ENCODE measurements around the gene C1D.

Gene C1D

GRCh38 chr2:68057658-68058396 lies 5.0 kb downstream of the C1D start:
- DNase-seq = no peak

GRCh38 chr2:68052717-68053422 lies 9.9 kb downstream of the C1D start:
- no peak for DNase-seq

- DNase-seq = no peak
Measured at GRCh38 chr2:68050353-68050752, 12.5 kb downstream of the C1D start.

GRCh38 chr2:68046642-68047240 lies 16.1 kb downstream of the C1D start:
- DNase-seq = no peak

GRCh38 chr2:68046224-68046623 lies 16.6 kb downstream of the C1D start:
- no peak for DNase-seq

- no peak for DNase-seq
Measured at GRCh38 chr2:68045342-68045741, 17.5 kb downstream of the C1D start.

- DNase-seq = no peak
Measured at GRCh38 chr2:68044099-68044498, 18.7 kb downstream of the C1D start.

GRCh38 chr2:68043695-68044094 lies 19.1 kb downstream of the C1D start:
- DNase-seq = no peak

GRCh38 chr2:68043032-68043431 lies 19.8 kb downstream of the C1D start:
- no peak for DNase-seq

GRCh38 chr2:68041704-68042245 lies 21.0 kb downstream of the C1D start:
- DNase-seq = no peak

GRCh38 chr2:68040078-68040477 lies 22.7 kb downstream of the C1D start:
- DNase-seq = no peak

GRCh38 chr2:68039317-68039716 lies 23.5 kb downstream of the C1D start:
- DNase-seq = no peak

- no peak for DNase-seq
Measured at GRCh38 chr2:68032702-68033101, 30.1 kb downstream of the C1D start.

- DNase-seq = peak; percentile 24
Measured at GRCh38 chr2:68031542-68032160, 31.2 kb downstream of the C1D start.

GRCh38 chr2:68031043-68031442 lies 31.8 kb downstream of the C1D start:
- no peak for DNase-seq

- DNase-seq = no peak
Measured at GRCh38 chr2:68030529-68030928, 32.3 kb downstream of the C1D start.

- no peak for DNase-seq
Measured at GRCh38 chr2:68027959-68028358, 34.8 kb downstream of the C1D start.

GRCh38 chr2:68024450-68024849 lies 38.4 kb downstream of the C1D start:
- no peak for DNase-seq

- DNase-seq = no peak
Measured at GRCh38 chr2:68023904-68024303, 38.9 kb downstream of the C1D start.

GRCh38 chr2:68018727-68019126 lies 44.1 kb downstream of the C1D start:
- DNase-seq = no peak

GRCh38 chr2:68009526-68009925 lies 53.3 kb downstream of the C1D start:
- DNase-seq = no peak

- DNase-seq = no peak
Measured at GRCh38 chr2:68000170-68000825, 62.5 kb downstream of the C1D start.

GRCh38 chr2:67999332-67999731 lies 63.5 kb downstream of the C1D start:
- DNase-seq = no peak

Data from NCI-H1048 (cell line).